WTC11 (cell line): Measurements from ENCODE around the gene METTL1. TPM values are rescaled to one million over a fixed set of nuclear protein-coding genes. Genes with fewer than 3 reads are reported as not detected.

ENCODE experiments used
- ATAC-seq: fragments of 200-7000 bp; cut with Tn5 transposase; 2 replicates; pipeline ENCODE4 v1.10.0; 2021; ENCODE audit warnings: mild to moderate bottlenecking, moderate library complexity
- CTCF ChIA-PET: fragments of 300-600 bp; sonication (Branson Sonifier 250); formaldehyde crosslinking; loops from one replicate; lab custom pipeline; 2021; ENCODE audit warnings: antibody characterized with exemption; lab: Charles Lee
- POLR2A ChIA-PET: fragments of 350-600 bp; sonication (Branson Sonifier 250); formaldehyde crosslinking; loops from one replicate; lab custom pipeline; 2021; ENCODE audit warnings: antibody characterized with exemption; lab: Charles Lee
- DNase-seq: peaks from one replicate; pipeline ENCODE4 v3.0.0; 2021; ENCODE audit warnings: low spot score
- H3K27ac Mint-ChIP-seq: 2 replicates; pipeline ENCODE4 v1.8.0; 2021; ENCODE audit warnings: mixed read lengths
- H3K27me3 Mint-ChIP-seq: 2 replicates; pipeline ENCODE4 v1.8.0; 2021; ENCODE audit warnings: low read depth, mild to moderate bottlenecking, moderate library complexity, mixed read lengths
- H3K36me3 Mint-ChIP-seq: 2 replicates; pipeline ENCODE4 v1.8.0; 2021; ENCODE audit warnings: mixed read lengths
- H3K4me1 Mint-ChIP-seq: 2 replicates; pipeline ENCODE4 v1.8.0; 2022; ENCODE audit warnings: mixed read lengths
- H3K4me3 Mint-ChIP-seq: 2 replicates; pipeline ENCODE4 v1.8.0; 2021; ENCODE audit warnings: mild to moderate bottlenecking, moderate library complexity, mixed read lengths
- H3K9me3 Mint-ChIP-seq: 2 replicates; pipeline ENCODE4 v1.8.0; 2021; ENCODE audit warnings: mixed read lengths
- EMX1 ChIP-seq: fragments of 250-450 bp; sonication (Bioruptor Pico); IDR thresholded peaks from 2 replicates; pipeline ENCODE4 v1.8.0; 2021; ENCODE audit warnings: mild to moderate bottlenecking
- ESRRA ChIP-seq: sonication (generic); formaldehyde crosslinking; IDR thresholded peaks from 2 replicates; pipeline ENCODE4 v1.8.1; 2022; ENCODE audit warnings: mild to moderate bottlenecking, missing genetic modification reagents, borderline replicate concordance
- GABPB1 ChIP-seq: sonication (generic); formaldehyde crosslinking; IDR thresholded peaks from 2 replicates; pipeline ENCODE4 v1.8.1; 2023; ENCODE audit warnings: mild to moderate bottlenecking, missing genetic modification reagents
- JUN ChIP-seq: sonication (generic); formaldehyde crosslinking; IDR thresholded peaks from 2 replicates; pipeline ENCODE4 v1.8.0; 2023; ENCODE audit warnings: mild to moderate bottlenecking, missing genetic modification reagents
- NFATC4 ChIP-seq: fragments of 250-450 bp; sonication (Bioruptor Pico); IDR thresholded peaks from 2 replicates; pipeline ENCODE4 v1.9.0; 2021; ENCODE audit warnings: mild to moderate bottlenecking
- NR2C2 ChIP-seq: sonication (generic); formaldehyde crosslinking; IDR thresholded peaks from 2 replicates; pipeline ENCODE4 v1.8.0; 2022; ENCODE audit warnings: mild to moderate bottlenecking, missing genetic modification reagents
- OVOL2 ChIP-seq: fragments of 250-450 bp; sonication (Bioruptor Pico); IDR thresholded peaks from 2 replicates; pipeline ENCODE4 v1.9.0; 2021; ENCODE audit warnings: mild to moderate bottlenecking, borderline replicate concordance
- ZNF232 ChIP-seq: sonication (generic); formaldehyde crosslinking; IDR thresholded peaks from 2 replicates; pipeline ENCODE4 v1.8.0; 2022; ENCODE audit warnings: mild to moderate bottlenecking, missing genetic modification reagents
- ZNF317 ChIP-seq: sonication (generic); formaldehyde crosslinking; IDR thresholded peaks from 2 replicates; pipeline ENCODE4 v1.8.1; 2023; ENCODE audit warnings: low read depth, mild to moderate bottlenecking, moderate library complexity, missing genetic modification reagents, borderline replicate concordance
- ZNF423 ChIP-seq: fragments of 250-450 bp; sonication (Bioruptor Pico); IDR thresholded peaks from 2 replicates; pipeline ENCODE4 v2.1.2; 2022; ENCODE audit warnings: mild to moderate bottlenecking, moderate library complexity
- total RNA-seq: library from RNA; stranded (reverse); gene quantifications from 3 replicates; pipeline ENCODE4 v1.2.3, GENCODE V29; 2021
- TF ChIP-seq, protein P1 (sequence below): sonication (generic); formaldehyde crosslinking; conservative IDR thresholded peaks from 2 replicates; pipeline ENCODE4 v1.8.1; 2023; ENCODE audit warnings: mild to moderate bottlenecking, low read depth, missing genetic modification reagents, moderate library complexity
- TF ChIP-seq, protein P2 (sequence below): sonication (generic); formaldehyde crosslinking; IDR thresholded peaks from 2 replicates; pipeline ENCODE4 v1.8.0; 2022; ENCODE audit warnings: mild to moderate bottlenecking, missing genetic modification reagents
- TF ChIP-seq, protein P3 (sequence below): sonication (generic); formaldehyde crosslinking; IDR thresholded peaks from 2 replicates; pipeline ENCODE4 v1.8.1; 2022; ENCODE audit warnings: mild to moderate bottlenecking, missing genetic modification reagents, moderate library complexity, borderline replicate concordance
- TF ChIP-seq, protein P4 (sequence below): fragments of 250-450 bp; sonication (Bioruptor Pico); conservative IDR thresholded peaks from 2 replicates; pipeline ENCODE4 v1.9.0; 2021; ENCODE audit warnings: mild to moderate bottlenecking
- TF ChIP-seq, protein P5 (sequence below): sonication (generic); formaldehyde crosslinking; IDR thresholded peaks from 2 replicates; pipeline ENCODE4 v1.8.0; 2022; ENCODE audit warnings: mild to moderate bottlenecking, missing genetic modification reagents
- TF ChIP-seq, protein P6 (sequence below): fragments of 250-450 bp; sonication (Bioruptor Pico); IDR thresholded peaks from 2 replicates; pipeline ENCODE4 v1.8.0; 2021; ENCODE audit warnings: mild to moderate bottlenecking
- TF ChIP-seq, protein P7 (sequence below): sonication (generic); formaldehyde crosslinking; IDR thresholded peaks from 2 replicates; pipeline ENCODE4 v1.8.0; 2022; ENCODE audit warnings: mild to moderate bottlenecking, missing genetic modification reagents
- TF ChIP-seq, protein P8 (sequence below): sonication (generic); formaldehyde crosslinking; IDR thresholded peaks from 2 replicates; pipeline ENCODE4 v1.8.1; 2022; ENCODE audit warnings: low read depth, missing genetic modification reagents, borderline replicate concordance
- TF ChIP-seq, protein P9 (sequence below): sonication (generic); formaldehyde crosslinking; IDR thresholded peaks from 2 replicates; pipeline ENCODE4 v1.8.1; 2023; ENCODE audit warnings: mild to moderate bottlenecking, missing genetic modification reagents, moderate library complexity

The METTL1 gene
- total RNA-seq, 1 experiment from 2014 or later = 25.5 TPM

DNA sequence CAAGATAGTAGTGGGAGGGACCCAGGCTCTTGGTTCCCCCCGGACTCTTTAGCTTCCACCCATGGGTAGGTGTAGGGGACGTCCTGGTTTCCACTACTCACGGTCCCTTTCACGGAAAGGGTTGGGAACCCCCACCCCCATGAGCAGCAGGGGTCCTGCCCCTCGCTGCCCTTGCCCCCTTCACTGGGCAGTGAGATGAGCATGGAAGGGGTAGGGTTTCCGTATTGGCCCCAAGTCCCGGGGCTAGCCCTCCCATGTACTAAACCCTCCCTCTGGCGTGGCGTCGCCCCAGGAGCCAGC, 46.1 kb downstream of the METTL1 start:
- peak overlapping the region; percentile 94 for H3K4me3 Mint-ChIP-seq
- CTCF ChIA-PET = interaction anchor here (0.6 to 5.8 kb wide), 34 partner anchors 10 to 390 kb away, joined by 3 to 146 read pairs (median 5); partner anchors contain the start of genes AGAP2, ARHGEF25, ATP23 and B4GALNT1
- TF ChIP-seq, protein P1, sequence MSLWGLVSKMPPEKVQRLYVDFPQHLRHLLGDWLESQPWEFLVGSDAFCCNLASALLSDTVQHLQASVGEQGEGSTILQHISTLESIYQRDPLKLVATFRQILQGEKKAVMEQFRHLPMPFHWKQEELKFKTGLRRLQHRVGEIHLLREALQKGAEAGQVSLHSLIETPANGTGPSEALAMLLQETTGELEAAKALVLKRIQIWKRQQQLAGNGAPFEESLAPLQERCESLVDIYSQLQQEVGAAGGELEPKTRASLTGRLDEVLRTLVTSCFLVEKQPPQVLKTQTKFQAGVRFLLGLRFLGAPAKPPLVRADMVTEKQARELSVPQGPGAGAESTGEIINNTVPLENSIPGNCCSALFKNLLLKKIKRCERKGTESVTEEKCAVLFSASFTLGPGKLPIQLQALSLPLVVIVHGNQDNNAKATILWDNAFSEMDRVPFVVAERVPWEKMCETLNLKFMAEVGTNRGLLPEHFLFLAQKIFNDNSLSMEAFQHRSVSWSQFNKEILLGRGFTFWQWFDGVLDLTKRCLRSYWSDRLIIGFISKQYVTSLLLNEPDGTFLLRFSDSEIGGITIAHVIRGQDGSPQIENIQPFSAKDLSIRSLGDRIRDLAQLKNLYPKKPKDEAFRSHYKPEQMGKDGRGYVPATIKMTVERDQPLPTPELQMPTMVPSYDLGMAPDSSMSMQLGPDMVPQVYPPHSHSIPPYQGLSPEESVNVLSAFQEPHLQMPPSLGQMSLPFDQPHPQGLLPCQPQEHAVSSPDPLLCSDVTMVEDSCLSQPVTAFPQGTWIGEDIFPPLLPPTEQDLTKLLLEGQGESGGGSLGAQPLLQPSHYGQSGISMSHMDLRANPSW = no peak
- peak; percentile 35; the same call in 1 of the 2 replicates for TF ChIP-seq ZNF423
- no peak overlapping the region for H3K27ac Mint-ChIP-seq
- POLR2A ChIA-PET = interaction anchor here (0.7 to 1.0 kb wide), 2 partner anchors 10 to 11 kb away, joined by 3 to 6 read pairs; no protein-coding TSS in a partner anchor
- H3K9me3 Mint-ChIP-seq = no peaks in the 10 kb centered on the region
- ATAC-seq = no peak
- H3K4me1 Mint-ChIP-seq = peaks cover 15% of the 10 kb centered on the region
- no peak for DNase-seq
- peaks cover 82% of the 10 kb centered on the region for H3K27me3 Mint-ChIP-seq
- no peaks in the 10 kb centered on the region for H3K36me3 Mint-ChIP-seq

DNA sequence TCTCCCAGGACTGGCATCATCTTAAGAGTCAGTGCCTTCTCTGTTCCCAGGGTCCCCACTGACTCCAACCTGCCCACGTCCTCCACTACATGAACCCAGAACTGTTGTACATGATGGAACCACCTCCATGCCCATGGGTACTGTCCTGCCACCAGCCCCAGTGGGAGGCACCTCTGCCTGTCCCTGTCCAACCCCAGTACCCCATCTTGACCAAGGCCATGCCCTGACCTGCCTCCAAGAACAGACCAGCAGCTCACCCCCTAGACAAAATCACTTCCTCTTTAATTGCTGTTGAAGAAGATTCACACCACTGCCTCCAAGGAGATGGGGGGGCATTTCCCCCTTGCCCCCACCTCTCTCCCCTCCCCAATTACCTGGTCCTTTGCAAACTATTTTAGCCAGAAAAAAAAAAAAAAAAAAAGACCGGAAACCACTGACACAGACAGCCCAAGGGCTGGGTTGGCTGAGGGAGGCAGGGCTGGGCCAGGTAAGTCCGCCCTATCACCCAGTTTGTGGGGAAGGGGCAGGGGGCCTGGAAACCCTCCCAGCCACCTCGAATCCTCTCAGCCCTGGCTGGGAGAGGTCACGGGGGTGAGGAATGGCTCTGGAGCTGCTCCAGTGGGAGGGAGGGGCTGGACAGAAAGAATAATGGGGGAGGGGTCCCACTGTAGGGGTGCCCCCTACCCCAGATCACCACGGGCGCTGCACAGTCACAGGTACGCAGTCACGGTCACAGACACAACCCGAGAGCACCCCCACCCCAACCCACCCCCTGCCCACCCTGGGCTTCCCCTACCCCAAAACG, 46.8 kb downstream of the METTL1 start:
- DNase-seq (no peak), ATAC-seq (no peak)
- POLR2A ChIA-PET = interaction anchor here (1.0 kb wide), 1 partner anchor 12 kb away, joined by 6 read pairs; no protein-coding TSS in a partner anchor
- Mint-ChIP-seq H3K9me3 (no peaks in the 10 kb centered on the region), H3K27me3 (peaks cover 75% of the 10 kb centered on the region), H3K36me3 (no peaks in the 10 kb centered on the region), H3K27ac (no peak overlapping the region), H3K4me3 (peak overlapping the region; percentile 37; the same call in 1 of the 2 replicates), H3K4me1 (peaks cover 15% of the 10 kb centered on the region)
- CTCF ChIA-PET = interaction anchor here (1.0 to 5.8 kb wide), 26 partner anchors 11 to 389 kb away, joined by 3 to 146 read pairs (median 6); partner anchors contain the start of genes AGAP2, ARHGEF25, B4GALNT1 and CDK4
- TF ChIP-seq JUN (no peak), ESRRA (no peak), EMX1 (CRISPR knock-in tag) (no peak), NFATC4 (CRISPR knock-in tag) (no peak), OVOL2 (no peak), NR2C2 (CRISPR knock-in tag) (no peak), ZNF317 (CRISPR knock-in tag) (no peak), GABPB1 (no peak), ZNF232 (no peak)
- TF ChIP-seq, protein P2, sequence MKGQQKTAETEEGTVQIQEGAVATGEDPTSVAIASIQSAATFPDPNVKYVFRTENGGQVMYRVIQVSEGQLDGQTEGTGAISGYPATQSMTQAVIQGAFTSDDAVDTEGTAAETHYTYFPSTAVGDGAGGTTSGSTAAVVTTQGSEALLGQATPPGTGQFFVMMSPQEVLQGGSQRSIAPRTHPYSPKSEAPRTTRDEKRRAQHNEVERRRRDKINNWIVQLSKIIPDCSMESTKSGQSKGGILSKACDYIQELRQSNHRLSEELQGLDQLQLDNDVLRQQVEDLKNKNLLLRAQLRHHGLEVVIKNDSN (CRISPR knock-in tag) = no peak
- TF ChIP-seq, protein P3, sequence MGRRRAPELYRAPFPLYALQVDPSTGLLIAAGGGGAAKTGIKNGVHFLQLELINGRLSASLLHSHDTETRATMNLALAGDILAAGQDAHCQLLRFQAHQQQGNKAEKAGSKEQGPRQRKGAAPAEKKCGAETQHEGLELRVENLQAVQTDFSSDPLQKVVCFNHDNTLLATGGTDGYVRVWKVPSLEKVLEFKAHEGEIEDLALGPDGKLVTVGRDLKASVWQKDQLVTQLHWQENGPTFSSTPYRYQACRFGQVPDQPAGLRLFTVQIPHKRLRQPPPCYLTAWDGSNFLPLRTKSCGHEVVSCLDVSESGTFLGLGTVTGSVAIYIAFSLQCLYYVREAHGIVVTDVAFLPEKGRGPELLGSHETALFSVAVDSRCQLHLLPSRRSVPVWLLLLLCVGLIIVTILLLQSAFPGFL = no peak
- TF ChIP-seq, protein P4, sequence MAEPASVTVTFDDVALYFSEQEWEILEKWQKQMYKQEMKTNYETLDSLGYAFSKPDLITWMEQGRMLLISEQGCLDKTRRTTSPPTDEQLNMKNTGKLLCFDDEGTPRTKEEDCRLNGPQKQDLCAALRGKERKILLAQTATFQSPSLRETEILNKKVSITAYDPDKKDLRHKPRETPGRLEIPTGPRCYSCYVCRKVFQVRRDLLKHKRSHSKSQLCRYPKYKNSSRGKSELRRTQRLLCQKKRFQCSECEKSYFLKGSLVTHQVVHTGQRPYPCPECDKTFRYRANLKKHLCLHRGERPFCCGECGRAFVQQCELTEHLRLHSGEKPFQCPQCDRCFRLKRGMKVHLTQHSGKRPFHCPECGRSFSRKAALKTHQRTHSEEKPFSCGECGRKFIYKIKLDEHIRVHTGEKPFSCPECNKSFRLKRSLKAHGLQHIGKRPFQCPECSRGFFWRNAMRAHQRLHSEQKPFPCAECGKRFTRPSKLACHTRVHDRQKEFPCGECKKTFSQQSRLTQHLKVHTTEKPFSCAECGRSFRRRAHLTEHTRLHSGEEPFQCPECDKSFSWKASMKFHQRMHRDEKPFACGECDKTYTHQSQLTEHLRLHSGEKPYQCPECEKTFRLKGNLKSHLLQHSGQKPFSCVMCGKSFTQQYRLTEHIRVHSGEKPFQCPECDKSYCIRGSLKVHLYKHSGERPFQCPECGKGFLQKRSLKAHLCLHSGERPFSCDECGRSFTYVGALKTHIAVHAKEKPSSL (CRISPR knock-in tag) = no peak
- TF ChIP-seq, protein P5, sequence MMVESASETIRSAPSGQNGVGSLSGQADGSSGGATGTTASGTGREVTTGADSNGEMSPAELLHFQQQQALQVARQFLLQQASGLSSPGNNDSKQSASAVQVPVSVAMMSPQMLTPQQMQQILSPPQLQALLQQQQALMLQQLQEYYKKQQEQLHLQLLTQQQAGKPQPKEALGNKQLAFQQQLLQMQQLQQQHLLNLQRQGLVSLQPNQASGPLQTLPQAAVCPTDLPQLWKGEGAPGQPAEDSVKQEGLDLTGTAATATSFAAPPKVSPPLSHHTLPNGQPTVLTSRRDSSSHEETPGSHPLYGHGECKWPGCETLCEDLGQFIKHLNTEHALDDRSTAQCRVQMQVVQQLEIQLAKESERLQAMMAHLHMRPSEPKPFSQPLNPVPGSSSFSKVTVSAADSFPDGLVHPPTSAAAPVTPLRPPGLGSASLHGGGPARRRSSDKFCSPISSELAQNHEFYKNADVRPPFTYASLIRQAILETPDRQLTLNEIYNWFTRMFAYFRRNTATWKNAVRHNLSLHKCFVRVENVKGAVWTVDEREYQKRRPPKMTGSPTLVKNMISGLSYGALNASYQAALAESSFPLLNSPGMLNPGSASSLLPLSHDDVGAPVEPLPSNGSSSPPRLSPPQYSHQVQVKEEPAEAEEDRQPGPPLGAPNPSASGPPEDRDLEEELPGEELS (CRISPR knock-in tag) = no peak
- TF ChIP-seq, protein P6, sequence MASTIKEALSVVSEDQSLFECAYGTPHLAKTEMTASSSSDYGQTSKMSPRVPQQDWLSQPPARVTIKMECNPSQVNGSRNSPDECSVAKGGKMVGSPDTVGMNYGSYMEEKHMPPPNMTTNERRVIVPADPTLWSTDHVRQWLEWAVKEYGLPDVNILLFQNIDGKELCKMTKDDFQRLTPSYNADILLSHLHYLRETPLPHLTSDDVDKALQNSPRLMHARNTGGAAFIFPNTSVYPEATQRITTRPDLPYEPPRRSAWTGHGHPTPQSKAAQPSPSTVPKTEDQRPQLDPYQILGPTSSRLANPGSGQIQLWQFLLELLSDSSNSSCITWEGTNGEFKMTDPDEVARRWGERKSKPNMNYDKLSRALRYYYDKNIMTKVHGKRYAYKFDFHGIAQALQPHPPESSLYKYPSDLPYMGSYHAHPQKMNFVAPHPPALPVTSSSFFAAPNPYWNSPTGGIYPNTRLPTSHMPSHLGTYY (CRISPR knock-in tag) = no peak
- TF ChIP-seq, protein P7, sequence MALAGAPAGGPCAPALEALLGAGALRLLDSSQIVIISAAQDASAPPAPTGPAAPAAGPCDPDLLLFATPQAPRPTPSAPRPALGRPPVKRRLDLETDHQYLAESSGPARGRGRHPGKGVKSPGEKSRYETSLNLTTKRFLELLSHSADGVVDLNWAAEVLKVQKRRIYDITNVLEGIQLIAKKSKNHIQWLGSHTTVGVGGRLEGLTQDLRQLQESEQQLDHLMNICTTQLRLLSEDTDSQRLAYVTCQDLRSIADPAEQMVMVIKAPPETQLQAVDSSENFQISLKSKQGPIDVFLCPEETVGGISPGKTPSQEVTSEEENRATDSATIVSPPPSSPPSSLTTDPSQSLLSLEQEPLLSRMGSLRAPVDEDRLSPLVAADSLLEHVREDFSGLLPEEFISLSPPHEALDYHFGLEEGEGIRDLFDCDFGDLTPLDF = no peak
- TF ChIP-seq, protein P8, sequence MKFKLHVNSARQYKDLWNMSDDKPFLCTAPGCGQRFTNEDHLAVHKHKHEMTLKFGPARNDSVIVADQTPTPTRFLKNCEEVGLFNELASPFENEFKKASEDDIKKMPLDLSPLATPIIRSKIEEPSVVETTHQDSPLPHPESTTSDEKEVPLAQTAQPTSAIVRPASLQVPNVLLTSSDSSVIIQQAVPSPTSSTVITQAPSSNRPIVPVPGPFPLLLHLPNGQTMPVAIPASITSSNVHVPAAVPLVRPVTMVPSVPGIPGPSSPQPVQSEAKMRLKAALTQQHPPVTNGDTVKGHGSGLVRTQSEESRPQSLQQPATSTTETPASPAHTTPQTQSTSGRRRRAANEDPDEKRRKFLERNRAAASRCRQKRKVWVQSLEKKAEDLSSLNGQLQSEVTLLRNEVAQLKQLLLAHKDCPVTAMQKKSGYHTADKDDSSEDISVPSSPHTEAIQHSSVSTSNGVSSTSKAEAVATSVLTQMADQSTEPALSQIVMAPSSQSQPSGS = no peak
- TF ChIP-seq, protein P9, sequence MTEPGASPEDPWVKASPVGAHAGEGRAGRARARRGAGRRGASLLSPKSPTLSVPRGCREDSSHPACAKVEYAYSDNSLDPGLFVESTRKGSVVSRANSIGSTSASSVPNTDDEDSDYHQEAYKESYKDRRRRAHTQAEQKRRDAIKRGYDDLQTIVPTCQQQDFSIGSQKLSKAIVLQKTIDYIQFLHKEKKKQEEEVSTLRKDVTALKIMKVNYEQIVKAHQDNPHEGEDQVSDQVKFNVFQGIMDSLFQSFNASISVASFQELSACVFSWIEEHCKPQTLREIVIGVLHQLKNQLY (CRISPR knock-in tag) = no peak
